ENCODE data around the gene BOLA1. TPM values are rescaled to one million over a fixed set of nuclear protein-coding genes. Genes with fewer than 3 reads are reported as not detected.

BOLA1 gene
- total RNA-seq, 1 donor from 2014 or later = 17.6 TPM

- no peak overlapping the region for H3K4me3 ChIP-seq (ENCODE audit: low read depth, low read length)
- DNase-seq (ENCODE audit: low read depth) (no peak), FAIRE-seq (no peak)
- TF ChIP-seq CTCF (IDR thresholded peaks at IDR 0.05; ENCODE audit: insufficient read depth, low read length, severe bottlenecking) = no peak
- no peaks in the 10 kb centered on the region for H3K36me3 ChIP-seq (ENCODE audit: control insufficient read depth, insufficient read depth, low read length)
- peaks cover 4% of the 10 kb centered on the region for H3K27me3 ChIP-seq (ENCODE audit: control insufficient read depth, insufficient read depth, low read length)
Observed at GRCh38 chr1:149915429-149916192, 16.2 kb downstream of the BOLA1 start.

- FAIRE-seq (no peak), DNase-seq (ENCODE audit: low read depth) (no peak)
Observed at GRCh38 chr1:149916193-149916897, 17.0 kb downstream of the BOLA1 start.

GRCh38 chr1:149916898-149917252 lies 17.5 kb downstream of the BOLA1 start:
- FAIRE-seq = no peak
- H3K27me3 ChIP-seq (ENCODE audit: control insufficient read depth, insufficient read depth, low read length) = peaks cover 4% of the 10 kb centered on the region
- H3K4me3 ChIP-seq (ENCODE audit: low read depth, low read length) = no peak overlapping the region
- no peak for DNase-seq (ENCODE audit: low read depth)
- no peaks in the 10 kb centered on the region for H3K36me3 ChIP-seq (ENCODE audit: control insufficient read depth, insufficient read depth, low read length)
- TF ChIP-seq CTCF (IDR thresholded peaks at IDR 0.05; ENCODE audit: insufficient read depth, low read length, severe bottlenecking) = no peak

More at GRCh38 chr1:149916193-149916897, 17.0 kb downstream of the BOLA1 start:
- TF ChIP-seq CTCF (IDR thresholded peaks at IDR 0.05; ENCODE audit: insufficient read depth, low read length, severe bottlenecking) = no peak
- H3K27me3 ChIP-seq (ENCODE audit: control insufficient read depth, insufficient read depth, low read length) = peaks cover 4% of the 10 kb centered on the region
- H3K4me3 ChIP-seq (ENCODE audit: low read depth, low read length) = no peak overlapping the region
- no peaks in the 10 kb centered on the region for H3K36me3 ChIP-seq (ENCODE audit: control insufficient read depth, insufficient read depth, low read length)

GRCh38 chr1:149917571-149918144 lies 18.3 kb downstream of the BOLA1 start, which contains the start of gene SV2A:
TSS of gene SV2A (minus strand) at chr1:149917844. CDS start at chr1:149913840, 4,004 bp downstream.
- FAIRE-seq (no peak), DNase-seq (ENCODE audit: low read depth) (no peak)
- no peaks in the 10 kb centered on the region for H3K36me3 ChIP-seq (ENCODE audit: control insufficient read depth, insufficient read depth, low read length)
- H3K4me3 ChIP-seq (ENCODE audit: low read depth, low read length) = peak within 1 kb of the TSS; percentile 10
- peaks cover 4% of the 10 kb centered on the region for H3K27me3 ChIP-seq (ENCODE audit: control insufficient read depth, insufficient read depth, low read length)
- no peak for TF ChIP-seq CTCF (IDR thresholded peaks at IDR 0.05; ENCODE audit: insufficient read depth, low read length, severe bottlenecking)

DNA sequence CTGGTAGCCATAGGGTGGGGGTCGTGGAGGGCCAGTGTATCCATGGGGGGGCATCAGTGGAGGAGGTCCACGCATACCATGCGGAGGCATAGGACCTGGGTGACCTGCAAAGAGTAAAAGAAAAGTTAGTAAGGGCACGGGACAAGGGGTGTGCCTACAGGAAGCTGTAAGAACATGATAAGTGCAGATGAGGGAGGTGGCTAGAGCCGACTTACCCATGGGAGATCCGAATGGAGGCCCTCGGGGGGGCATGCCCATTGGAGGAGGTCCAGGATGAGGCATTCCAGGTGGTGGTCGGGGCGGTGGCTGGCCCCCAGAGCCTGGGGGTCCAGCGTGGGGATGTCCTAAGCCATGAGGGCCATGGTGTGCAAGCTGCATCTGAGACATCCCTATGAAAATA lies 24.3 kb downstream of the BOLA1 start:
- FAIRE-seq (no peak), DNase-seq (ENCODE audit: low read depth) (no peak)
- Histone ChIP-seq H3K27me3 (ENCODE audit: control insufficient read depth, insufficient read depth, low read length) (no peaks in the 10 kb centered on the region), H3K36me3 (ENCODE audit: control insufficient read depth, insufficient read depth, low read length) (peaks cover 17% of the 10 kb centered on the region), H3K4me3 (ENCODE audit: low read depth, low read length) (no peak overlapping the region)
- TF ChIP-seq CTCF (IDR thresholded peaks at IDR 0.05; ENCODE audit: insufficient read depth, low read length, severe bottlenecking) = no peak

All from bronchial epithelial cell (primary cell).